GM19395 (cell line): ENCODE results near the gene PVALB.

Experiments used
- ATAC-seq: cut with Tn5 transposase; IDR thresholded peaks from one replicate; pipeline ENCODE4 v1.9.1; 2021; ENCODE audit warnings: mild to moderate bottlenecking, moderate library complexity; ENCODE audit not compliant: unreplicated experiment

Gene PVALB, protein sequence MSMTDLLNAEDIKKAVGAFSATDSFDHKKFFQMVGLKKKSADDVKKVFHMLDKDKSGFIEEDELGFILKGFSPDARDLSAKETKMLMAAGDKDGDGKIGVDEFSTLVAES

GRCh38 chr22:36816636-36817524 is at the start of gene PVALB:
PVALB (minus strand) TSS chr22:36817035; CDS start chr22:36817005, 30 bp downstream.
- ATAC-seq = no peak

DNA sequence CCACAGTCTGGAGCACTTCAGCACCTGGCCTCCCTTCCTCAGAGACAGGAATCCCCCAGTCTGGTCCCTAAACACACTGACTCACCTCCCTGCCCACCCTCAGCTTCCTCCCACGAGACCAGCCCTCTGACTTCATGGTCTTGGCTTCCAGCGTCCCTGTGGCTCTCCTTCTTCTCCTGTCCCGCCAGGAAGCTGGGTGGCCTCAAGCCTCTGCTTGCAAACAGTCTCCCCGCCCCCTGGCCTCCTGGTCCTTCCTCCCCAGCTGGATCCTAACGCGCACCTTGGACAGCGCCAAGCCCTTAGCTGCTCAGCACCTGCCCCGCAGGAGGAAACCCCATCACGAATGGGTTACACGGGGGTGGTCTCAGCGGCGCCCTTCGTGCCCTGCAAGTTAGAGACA is 48.5 kb upstream of the PVALB start:
- ATAC-seq = no peak

- no peak for ATAC-seq
These were observed 47.8 kb upstream of the PVALB start for GRCh38 chr22:36864454-36865215.

DNA sequence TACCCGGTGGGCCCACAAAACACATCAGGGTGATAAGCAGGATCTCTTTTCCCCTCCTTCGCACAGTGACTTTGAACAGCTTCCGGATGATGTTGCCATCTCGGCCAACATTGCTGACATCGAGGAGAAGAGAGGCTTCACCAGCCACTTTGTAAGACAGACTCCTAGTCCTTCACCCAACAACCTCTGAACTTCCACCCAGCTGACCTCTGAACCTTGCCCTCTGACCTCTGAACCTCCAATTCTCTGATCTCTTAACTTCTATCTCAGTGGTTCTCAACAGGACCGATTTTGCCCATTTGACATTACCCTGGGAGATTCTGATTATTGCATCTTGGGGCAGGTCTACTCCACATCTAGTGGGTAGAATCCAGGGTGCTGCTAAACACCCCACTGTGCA is 47.1 kb upstream of the PVALB start:
- ATAC-seq = no peak

- no peak for ATAC-seq
These were observed 46.4 kb upstream of the PVALB start for GRCh38 chr22:36863281-36863680.

DNA sequence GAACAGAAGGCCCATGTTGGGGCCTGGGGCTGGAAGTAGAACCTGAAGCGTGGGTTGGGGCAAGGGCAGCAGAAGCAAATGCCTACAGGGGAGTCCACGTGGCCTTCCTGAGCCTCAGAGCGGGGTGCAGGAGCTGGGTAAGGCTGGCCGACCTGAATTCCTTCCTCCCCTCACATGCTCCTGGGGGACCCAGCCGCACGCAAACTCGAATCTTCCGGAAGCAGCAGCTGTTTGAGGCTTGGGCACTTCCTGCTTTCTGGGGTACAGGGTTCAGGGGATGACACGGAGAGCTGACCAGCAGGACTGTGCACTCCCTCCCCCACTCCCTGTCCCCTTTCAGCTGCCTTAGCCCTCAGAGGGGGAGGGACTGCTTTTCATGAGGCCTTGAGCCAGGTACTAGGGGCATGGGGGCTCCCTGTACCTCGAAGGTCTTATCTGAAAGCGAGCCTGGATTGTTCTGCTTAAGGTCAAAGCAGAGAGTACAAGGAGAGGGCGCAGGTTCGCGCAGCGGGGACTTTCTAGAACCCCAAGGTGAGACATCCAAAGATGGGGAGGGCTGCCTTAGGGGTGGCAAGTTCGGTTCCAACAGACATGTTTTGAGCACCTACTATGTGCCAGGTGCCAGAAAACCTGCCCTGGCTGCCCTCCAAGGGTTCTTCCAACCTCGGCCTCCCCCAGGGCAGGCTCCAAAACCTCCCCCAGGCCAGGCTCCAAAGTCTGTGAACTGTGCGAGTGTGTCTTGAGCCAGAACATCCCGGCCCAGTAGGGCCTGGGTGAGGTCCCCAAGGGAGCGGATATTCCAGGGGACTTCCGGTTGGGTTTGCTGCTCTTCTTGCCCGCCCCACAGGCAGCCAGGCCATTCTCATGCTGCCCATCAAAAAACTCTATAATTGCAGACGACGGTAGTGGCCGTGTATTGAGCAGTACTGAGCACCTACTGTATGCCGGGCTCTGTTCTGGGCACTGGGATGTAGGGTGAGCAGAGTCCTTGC is 45.7 kb upstream of the PVALB start:
- ATAC-seq = no peak

DNA sequence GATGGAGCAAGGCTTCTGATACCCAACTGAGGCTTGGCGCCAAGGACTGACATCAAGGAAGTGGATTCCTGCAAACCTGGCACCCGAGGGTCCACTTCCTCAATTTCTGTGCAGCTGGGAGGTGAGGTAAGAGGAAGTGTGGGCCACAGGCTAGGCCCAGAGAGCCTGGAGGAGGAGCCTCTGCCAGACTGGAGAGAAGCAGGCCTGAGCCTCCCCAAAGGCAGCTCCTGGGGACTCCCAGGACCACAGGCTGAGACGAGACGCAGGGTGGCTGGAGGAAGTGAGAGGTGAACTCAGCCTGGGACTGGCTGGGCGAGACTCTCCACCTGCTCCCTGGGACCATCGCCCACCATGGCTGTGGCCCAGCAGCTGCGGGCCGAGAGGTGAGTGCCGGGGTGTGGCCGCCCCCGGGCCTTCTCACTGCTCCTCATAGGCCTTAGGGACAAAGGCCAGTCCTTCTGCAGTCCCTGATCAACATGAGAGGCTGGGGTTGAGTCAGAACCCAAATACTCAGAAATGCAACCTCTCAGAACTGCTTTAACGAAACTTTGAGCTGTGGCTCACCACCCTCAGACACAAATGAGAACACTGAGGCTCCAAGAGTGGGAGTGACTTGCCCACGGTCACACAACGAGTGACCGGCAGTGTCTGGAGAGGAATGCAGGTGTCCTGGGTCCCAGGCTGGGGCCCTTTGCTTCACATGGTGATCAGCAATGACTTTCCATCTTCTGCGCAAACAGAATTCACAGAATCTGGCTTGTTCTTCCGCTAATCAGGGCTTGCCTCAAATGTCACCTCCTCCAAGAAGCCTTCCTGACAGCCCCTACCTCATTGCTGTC is 44.2 kb upstream of the PVALB start, which contains the start of gene NCF4:
NCF4 (plus strand) TSS at position 186 of the 839 bp plus-strand sequence; CDS start at position 352, 166 bp downstream.
- ATAC-seq = peak; percentile 75

- no peak for ATAC-seq
These were observed 43.6 kb upstream of the PVALB start for GRCh38 chr22:36860438-36860820.

DNA sequence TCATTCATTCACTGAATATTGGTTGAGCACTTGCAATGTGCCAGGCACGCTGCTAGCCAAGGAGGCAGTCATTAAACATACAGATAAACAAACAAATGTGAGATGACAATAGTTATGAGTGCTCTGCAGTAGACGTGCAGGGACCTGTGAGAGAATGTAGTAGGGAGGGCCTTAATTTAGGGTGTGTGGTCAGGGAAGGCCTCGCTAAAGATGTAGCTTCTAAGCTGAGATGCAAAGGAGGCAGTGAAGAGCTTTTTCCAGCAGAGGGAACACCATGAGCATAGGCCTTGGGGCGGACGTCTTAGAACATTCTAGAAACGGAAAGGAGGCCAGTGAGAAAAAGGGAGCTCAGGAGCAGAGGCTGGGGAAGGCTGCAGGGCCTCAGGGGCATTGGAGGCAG is 43.2 kb upstream of the PVALB start:
- ATAC-seq = no peak

GRCh38 chr22:36858966-36859365 is 42.1 kb upstream of the PVALB start:
- ATAC-seq = no peak

GRCh38 chr22:36858156-36858555 is 41.3 kb upstream of the PVALB start:
- no peak for ATAC-seq

DNA sequence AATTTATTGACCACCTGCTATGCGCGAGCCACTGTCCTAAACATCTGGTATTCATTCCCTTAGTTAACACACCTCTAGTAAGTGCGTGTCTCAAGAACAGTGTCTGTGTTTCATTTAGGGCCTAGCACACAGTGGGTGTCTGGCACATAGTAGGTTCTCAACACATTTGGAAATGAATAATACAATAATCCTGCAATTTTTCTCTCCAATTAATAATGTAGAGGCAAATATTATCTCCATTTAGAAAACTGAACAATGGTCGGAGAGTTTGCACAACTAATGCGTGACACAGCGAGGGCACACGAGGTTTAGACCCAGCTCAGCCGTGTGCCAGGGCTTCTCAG is 39.9 kb upstream of the PVALB start:
- no peak for ATAC-seq

- ATAC-seq = no peak
These were observed 39.4 kb upstream of the PVALB start for GRCh38 chr22:36856121-36856791.

GRCh38 chr22:36855478-36855877 is 38.6 kb upstream of the PVALB start:
- no peak for ATAC-seq

DNA sequence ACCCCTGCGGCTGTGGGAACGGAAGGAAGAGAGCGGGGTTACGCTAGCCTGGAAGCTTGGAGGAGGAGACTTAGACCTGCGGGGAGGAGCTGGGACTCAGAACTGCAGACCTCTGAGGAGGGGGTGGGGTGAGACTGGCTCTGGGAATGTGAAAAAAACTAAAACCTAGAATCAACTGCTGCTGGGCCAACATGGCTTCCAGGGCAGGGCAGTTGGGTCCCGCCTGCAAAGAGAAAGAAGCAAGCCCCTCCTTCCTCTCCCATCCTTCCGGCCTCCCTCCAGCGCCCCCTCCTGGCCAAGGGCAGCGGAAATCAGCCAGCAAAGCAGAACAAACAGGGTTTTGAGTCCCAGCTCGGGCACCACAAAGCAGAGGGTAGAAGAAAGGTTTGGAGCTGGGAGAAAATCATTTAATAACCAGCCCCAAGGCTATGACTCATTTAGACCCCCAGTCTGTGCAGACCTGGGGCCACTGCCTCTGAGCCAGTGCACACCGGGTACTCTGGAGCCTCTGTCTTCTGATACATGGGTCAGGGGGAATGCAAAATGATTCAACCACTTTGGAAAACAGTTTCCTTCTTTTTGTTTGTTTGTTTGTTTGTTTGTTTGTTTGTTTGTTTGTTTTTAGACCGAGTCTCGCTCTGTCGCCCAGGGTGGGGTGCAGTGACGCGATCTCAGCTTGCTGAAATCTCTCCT is 36.7 kb upstream of the PVALB start:
- ATAC-seq = no peak

GRCh38 chr22:36852056-36852973 is 35.5 kb upstream of the PVALB start:
- no peak for ATAC-seq

- ATAC-seq = no peak
These were observed 33.8 kb upstream of the PVALB start for GRCh38 chr22:36850682-36851081.

DNA sequence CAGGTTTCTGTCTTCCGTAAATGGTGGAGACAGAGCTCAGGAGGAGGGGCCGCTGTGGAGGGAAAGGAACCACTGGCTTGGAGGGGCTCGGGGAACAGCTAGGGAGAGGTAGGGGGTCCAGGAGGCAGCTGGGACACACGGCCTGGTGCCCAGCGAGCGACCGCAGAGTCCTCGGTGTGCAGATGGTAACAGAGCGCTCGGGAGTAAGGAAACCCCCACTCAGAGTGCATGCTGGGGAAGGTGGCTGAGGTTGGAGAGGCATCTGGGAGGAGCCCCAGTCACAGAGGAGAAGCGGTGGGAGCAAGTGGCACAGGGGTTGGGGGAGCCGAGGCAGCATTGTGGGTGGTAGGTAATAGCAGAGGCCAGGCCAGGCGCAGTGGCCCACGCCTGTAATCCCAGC is 33.2 kb upstream of the PVALB start:
- no peak for ATAC-seq
